ENCODE measurements around the gene FNDC1.
"Not testable (repeated sequence)": the region's sequence is repeated elsewhere in the genome, so short reads cannot be mapped to it uniquely, and the experiment has no call there.

FNDC1 gene

GRCh38 chr6:159169193-159169555 lies at the start of gene FNDC1:
TSS of gene FNDC1 (plus strand) at chr6:159169400. CDS start at chr6:159169597, 197 bp downstream.
- DNase-seq, result no peak

- no peak for DNase-seq
These were observed 49.4 kb upstream of the FNDC1 start for GRCh38 chr6:159119791-159120190.

GRCh38 chr6:159121486-159121885 lies 47.7 kb upstream of the FNDC1 start:
- DNase-seq, result no peak

GRCh38 chr6:159122453-159122852 lies 46.7 kb upstream of the FNDC1 start:
- DNase-seq, result no peak

GRCh38 chr6:159123831-159124230 lies 45.4 kb upstream of the FNDC1 start:
- not testable (repeated sequence) for DNase-seq

- DNase-seq, result no peak
These were observed 44.1 kb upstream of the FNDC1 start for GRCh38 chr6:159125014-159125609.

GRCh38 chr6:159125951-159126352 lies 43.2 kb upstream of the FNDC1 start:
- DNase-seq, result no peak

- no peak for DNase-seq
These were observed 42.6 kb upstream of the FNDC1 start for GRCh38 chr6:159126590-159126989.

GRCh38 chr6:159127701-159128100 lies 41.5 kb upstream of the FNDC1 start:
- no peak for DNase-seq

GRCh38 chr6:159128978-159129377 lies 40.2 kb upstream of the FNDC1 start:
- no peak for DNase-seq

GRCh38 chr6:159130846-159131245 lies 38.4 kb upstream of the FNDC1 start:
- no peak for DNase-seq

GRCh38 chr6:159131709-159132108 lies 37.5 kb upstream of the FNDC1 start:
- DNase-seq, result no peak

GRCh38 chr6:159132664-159133063 lies 36.5 kb upstream of the FNDC1 start:
- no peak for DNase-seq

- DNase-seq, result no peak
These were observed 34.4 kb upstream of the FNDC1 start for GRCh38 chr6:159134701-159135364.

- no peak for DNase-seq
These were observed 31.5 kb upstream of the FNDC1 start for GRCh38 chr6:159137676-159138075.

- DNase-seq, result no peak
These were observed 26.7 kb upstream of the FNDC1 start for GRCh38 chr6:159142531-159142930.

- no peak for DNase-seq
These were observed 20.6 kb upstream of the FNDC1 start for GRCh38 chr6:159148641-159149040.

- DNase-seq, result no peak
These were observed 19.6 kb upstream of the FNDC1 start for GRCh38 chr6:159149641-159150040.

- no peak for DNase-seq
These were observed 17.8 kb upstream of the FNDC1 start for GRCh38 chr6:159151266-159151855.

- no peak for DNase-seq
These were observed 17.2 kb upstream of the FNDC1 start for GRCh38 chr6:159152041-159152440.

- DNase-seq, result no peak
These were observed 16.4 kb upstream of the FNDC1 start for GRCh38 chr6:159152782-159153181.

GRCh38 chr6:159155679-159156078 lies 13.5 kb upstream of the FNDC1 start:
- DNase-seq, result no peak

GRCh38 chr6:159156089-159156488 lies 13.1 kb upstream of the FNDC1 start:
- DNase-seq, result no peak

- DNase-seq, result no peak
These were observed 11.8 kb upstream of the FNDC1 start for GRCh38 chr6:159157431-159157830.

- no peak for DNase-seq
These were observed 7.4 kb upstream of the FNDC1 start for GRCh38 chr6:159161839-159162238.

Measured in cortex of kidney (tissue), 1 donor.